ENCODE data around the gene HSD17B3.

Gene HSD17B3

DNA sequence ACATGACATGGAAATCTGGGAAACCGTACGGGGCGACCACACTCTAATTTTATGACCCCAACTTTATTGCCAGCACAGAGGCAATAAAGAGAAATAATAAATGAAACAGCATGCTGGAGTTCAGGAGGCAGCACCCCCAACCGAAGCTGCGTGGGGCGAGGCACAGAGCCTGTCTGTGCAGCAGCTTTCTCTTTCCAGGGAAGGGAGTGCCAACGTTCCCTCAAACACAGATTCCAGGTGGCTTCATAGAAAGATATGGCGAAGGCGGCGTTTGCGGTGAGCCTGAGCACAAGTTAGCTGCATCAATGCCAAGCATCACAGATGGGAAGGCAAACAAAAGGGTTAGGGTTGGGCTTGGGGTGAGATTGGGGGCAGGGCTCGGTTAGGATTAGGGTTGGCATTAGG, 114.8 kb downstream of the HSD17B3 start:
- Histone ChIP-seq H3K27ac (no peak overlapping the region), H3K36me3 (no peaks in the 10 kb centered on the region), H3K4me3 (no peak overlapping the region), H3K27me3 (no peaks in the 10 kb centered on the region), H3K4me1 (peaks cover 9% of the 10 kb centered on the region), H4K20me1 (no peaks in the 10 kb centered on the region), H3K9me3 (peaks cover 55% of the 10 kb centered on the region), H3K4me2 (no peak overlapping the region), H3K9ac (no peak overlapping the region)
- no peak for TF ChIP-seq Cebpa-rat (IDR thresholded peaks at IDR 0.05)

DNA sequence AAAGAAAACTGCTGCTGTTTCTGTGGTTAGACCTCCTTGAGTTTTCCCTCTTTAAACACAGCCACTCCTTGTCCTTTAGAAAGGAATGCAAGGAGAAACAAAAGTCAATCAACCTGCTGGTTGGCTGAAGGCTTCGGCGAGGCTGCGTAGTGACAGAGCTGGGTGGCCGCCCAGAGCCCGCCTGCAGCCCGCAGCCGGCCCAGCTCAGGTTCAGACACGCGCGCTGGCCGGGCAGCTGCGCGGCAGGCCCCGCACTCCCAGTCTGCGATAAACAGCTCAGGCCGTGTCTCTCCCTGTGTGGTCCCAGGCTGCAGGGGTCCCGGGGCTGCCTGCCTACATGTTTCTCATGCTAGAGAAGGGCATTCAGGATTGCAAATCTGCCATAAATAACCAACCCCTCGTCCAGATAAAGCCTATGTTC, 115.4 kb downstream of the HSD17B3 start:
- no peak for TF ChIP-seq Cebpa-rat (IDR thresholded peaks at IDR 0.05)
- no peak overlapping the region for H3K4me3 ChIP-seq
- no peaks in the 10 kb centered on the region for H3K36me3 ChIP-seq
- H4K20me1 ChIP-seq, result no peaks in the 10 kb centered on the region
- peaks cover 9% of the 10 kb centered on the region for H3K4me1 ChIP-seq
- H3K9ac ChIP-seq, result no peak overlapping the region
- H3K9me3 ChIP-seq, result peaks cover 55% of the 10 kb centered on the region
- no peak overlapping the region for H3K27ac ChIP-seq
- H3K4me2 ChIP-seq, result no peak overlapping the region
- no peaks in the 10 kb centered on the region for H3K27me3 ChIP-seq

DNA sequence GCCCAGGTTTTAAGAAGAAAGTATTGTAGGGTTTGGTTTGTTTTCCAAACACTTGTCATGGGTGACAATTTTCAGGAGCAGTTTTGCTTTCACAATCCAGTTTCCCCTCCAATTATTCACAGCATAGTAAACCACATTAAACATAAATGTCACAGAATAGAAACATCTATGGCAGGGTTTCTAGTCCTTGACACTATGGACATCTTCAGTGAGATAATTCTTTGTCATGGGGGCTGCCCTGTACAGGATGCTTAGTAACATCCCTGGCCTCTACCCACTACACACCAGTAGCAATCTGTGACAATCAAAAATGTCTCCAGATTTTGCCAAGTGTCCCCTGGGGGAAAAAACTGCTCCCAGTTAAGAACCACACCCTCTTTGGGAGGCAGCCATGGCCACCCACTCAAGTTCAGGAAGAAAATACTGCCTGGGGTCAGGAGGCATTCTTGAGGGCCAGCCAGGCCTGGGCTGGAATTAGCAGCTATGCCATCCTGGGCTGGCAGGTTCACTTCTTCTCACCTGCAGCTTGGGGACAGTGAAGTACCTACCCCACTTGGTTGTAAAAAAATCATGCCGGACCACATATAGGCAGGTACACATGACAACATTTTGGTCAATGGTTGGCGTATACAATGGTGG, 116.3 kb downstream of the HSD17B3 start:
- Histone ChIP-seq H3K27me3 (no peaks in the 10 kb centered on the region), H3K27ac (no peak overlapping the region), H4K20me1 (no peaks in the 10 kb centered on the region), H3K9me3 (peaks cover 46% of the 10 kb centered on the region), H3K4me1 (peaks cover 9% of the 10 kb centered on the region), H3K36me3 (no peaks in the 10 kb centered on the region), H3K4me2 (no peak overlapping the region), H3K4me3 (no peak overlapping the region), H3K9ac (no peak overlapping the region)
- no peak for TF ChIP-seq Cebpa-rat (IDR thresholded peaks at IDR 0.05)

Data from BLaER1 (cell line).